ENCODE results near the gene SLC30A7. TPM values are rescaled to one million over a fixed set of nuclear protein-coding genes. Genes with fewer than 3 reads are reported as not detected.

Gene SLC30A7
- total RNA-seq, 1 donor from 2014 or later, result 5.7 TPM

DNA sequence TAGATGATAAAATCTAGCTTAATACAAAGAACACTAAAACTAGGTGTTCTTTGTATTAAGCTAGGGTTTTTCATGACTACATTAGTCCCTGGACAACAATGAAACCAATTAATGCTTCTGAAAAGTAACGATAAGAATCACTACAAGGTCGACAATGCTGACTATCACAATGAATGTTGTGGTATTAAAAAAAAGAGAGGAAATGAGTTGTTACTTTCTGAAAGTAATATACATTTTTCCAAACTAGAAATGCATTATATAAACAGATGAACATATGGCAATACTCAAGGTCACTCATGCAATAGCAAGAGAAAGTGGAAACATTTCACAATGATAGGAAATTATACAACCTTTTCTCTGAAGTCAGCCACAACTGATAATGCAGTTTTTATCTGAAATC, 110.7 kb downstream of the SLC30A7 start:
- Histone ChIP-seq H3K27ac (replicated peaks) (no peak overlapping the region), H3K4me1 (peaks cover 33% of the 10 kb centered on the region), H3K27me3 (ENCODE audit: low read depth) (no peaks in the 10 kb centered on the region), H3K4me3 (no peak overlapping the region), H3K36me3 (peaks cover 4% of the 10 kb centered on the region), H3K9me3 (replicated peaks) (no peaks in the 10 kb centered on the region)
- TF ChIP-seq, protein P1, sequence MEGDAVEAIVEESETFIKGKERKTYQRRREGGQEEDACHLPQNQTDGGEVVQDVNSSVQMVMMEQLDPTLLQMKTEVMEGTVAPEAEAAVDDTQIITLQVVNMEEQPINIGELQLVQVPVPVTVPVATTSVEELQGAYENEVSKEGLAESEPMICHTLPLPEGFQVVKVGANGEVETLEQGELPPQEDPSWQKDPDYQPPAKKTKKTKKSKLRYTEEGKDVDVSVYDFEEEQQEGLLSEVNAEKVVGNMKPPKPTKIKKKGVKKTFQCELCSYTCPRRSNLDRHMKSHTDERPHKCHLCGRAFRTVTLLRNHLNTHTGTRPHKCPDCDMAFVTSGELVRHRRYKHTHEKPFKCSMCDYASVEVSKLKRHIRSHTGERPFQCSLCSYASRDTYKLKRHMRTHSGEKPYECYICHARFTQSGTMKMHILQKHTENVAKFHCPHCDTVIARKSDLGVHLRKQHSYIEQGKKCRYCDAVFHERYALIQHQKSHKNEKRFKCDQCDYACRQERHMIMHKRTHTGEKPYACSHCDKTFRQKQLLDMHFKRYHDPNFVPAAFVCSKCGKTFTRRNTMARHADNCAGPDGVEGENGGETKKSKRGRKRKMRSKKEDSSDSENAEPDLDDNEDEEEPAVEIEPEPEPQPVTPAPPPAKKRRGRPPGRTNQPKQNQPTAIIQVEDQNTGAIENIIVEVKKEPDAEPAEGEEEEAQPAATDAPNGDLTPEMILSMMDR (IDR thresholded peaks at IDR 0.05; ENCODE audit: borderline replicate concordance), result no peak
- DNase-seq, result no peak
- intact Hi-C loops (cut with micrococcal nuclease), result no loop called here

DNA sequence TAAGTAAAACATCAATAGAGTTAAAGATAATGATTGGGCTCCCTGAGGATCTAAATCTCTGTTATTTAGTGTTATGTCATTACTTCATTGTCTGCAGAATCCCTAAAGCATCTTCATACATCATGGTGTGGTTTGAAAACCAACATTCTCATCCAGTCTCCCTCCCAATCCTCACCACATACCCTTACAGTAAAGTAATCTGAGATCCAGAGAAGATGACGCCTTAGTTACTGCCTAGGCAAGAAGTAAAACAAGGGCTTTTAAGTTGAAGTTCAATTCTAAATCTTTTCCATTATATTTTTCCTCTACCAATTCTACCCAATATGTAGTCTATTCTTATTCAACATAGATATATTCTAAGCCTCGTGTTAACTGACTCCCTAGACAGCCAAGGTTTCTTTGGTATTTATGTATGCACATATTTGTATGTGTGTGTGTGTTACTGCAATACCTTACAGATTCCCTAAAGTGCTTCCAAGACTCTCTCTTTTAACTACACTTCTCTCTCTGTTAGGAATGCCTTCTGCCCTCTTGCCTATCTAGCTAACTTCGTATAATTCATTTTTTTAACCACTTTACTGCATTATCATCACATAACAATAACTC, 112.4 kb downstream of the SLC30A7 start:
- peaks cover 17% of the 10 kb centered on the region for H3K4me1 ChIP-seq
- no peaks in the 10 kb centered on the region for H3K27me3 ChIP-seq (ENCODE audit: low read depth)
- no peak overlapping the region for H3K27ac ChIP-seq (replicated peaks)
- H3K4me3 ChIP-seq, result no peak overlapping the region
- H3K9me3 ChIP-seq (replicated peaks), result no peaks in the 10 kb centered on the region
- intact Hi-C loops (cut with micrococcal nuclease), result no loop called here
- DNase-seq, result no peak
- TF ChIP-seq, protein P1 (IDR thresholded peaks at IDR 0.05; ENCODE audit: borderline replicate concordance), result no peak
- H3K36me3 ChIP-seq, result peaks cover 17% of the 10 kb centered on the region

DNA sequence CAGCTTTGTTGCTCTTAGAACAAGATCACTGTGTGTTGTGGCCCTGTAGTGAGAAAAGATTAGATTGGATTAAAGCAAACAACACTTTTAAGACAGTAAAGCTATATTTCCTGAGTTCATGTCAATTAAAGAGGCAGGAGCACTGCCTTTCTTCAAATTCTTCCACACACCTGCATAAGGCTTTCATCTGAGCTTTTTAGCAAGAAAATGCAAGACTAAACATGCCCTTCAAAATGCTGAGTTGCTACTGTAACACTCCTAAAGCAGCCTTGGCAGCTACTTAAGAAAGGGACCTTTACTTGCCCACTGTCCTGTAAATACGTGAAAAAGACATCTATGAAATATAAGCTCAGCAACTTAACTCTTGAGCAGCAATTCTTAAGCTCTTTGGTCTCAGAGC, 117.9 kb downstream of the SLC30A7 start:
- Histone ChIP-seq H3K27ac (replicated peaks) (no peak overlapping the region), H3K9me3 (replicated peaks) (no peaks in the 10 kb centered on the region), H3K27me3 (ENCODE audit: low read depth) (no peaks in the 10 kb centered on the region), H3K4me3 (no peak overlapping the region), H3K36me3 (peaks cover 30% of the 10 kb centered on the region), H3K4me1 (no peaks in the 10 kb centered on the region)
- intact Hi-C loops (cut with micrococcal nuclease), result no loop called here
- no peak for DNase-seq
- TF ChIP-seq, protein P1 (IDR thresholded peaks at IDR 0.05; ENCODE audit: borderline replicate concordance), result no peak

DNA sequence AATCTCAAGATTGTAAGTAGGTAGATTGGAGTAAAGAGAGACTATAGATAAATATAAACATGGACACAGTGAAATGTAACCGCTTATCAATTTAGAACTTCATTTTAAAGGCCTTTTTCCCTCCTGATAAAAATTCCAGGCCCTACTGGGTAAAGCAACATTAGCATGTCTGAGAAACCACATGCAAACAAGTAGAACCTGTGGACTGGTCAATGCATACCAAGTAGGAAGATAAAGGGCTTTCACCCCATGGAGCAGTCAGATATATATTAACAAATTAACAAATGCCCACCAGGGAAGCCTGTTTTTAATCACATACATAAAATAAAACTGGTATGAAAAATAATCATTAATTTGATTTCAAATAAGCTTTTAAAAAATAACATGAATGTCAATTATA, 121.6 kb downstream of the SLC30A7 start:
- intact Hi-C loops (cut with micrococcal nuclease), result no loop called here
- no peak overlapping the region for H3K27ac ChIP-seq (replicated peaks)
- H3K4me1 ChIP-seq, result peaks cover 4% of the 10 kb centered on the region
- no peak for DNase-seq
- H3K9me3 ChIP-seq (replicated peaks), result no peaks in the 10 kb centered on the region
- H3K27me3 ChIP-seq (ENCODE audit: low read depth), result no peaks in the 10 kb centered on the region
- TF ChIP-seq, protein P1 (IDR thresholded peaks at IDR 0.05; ENCODE audit: borderline replicate concordance), result no peak
- H3K4me3 ChIP-seq, result no peak overlapping the region
- H3K36me3 ChIP-seq, result peaks cover 33% of the 10 kb centered on the region

DNA sequence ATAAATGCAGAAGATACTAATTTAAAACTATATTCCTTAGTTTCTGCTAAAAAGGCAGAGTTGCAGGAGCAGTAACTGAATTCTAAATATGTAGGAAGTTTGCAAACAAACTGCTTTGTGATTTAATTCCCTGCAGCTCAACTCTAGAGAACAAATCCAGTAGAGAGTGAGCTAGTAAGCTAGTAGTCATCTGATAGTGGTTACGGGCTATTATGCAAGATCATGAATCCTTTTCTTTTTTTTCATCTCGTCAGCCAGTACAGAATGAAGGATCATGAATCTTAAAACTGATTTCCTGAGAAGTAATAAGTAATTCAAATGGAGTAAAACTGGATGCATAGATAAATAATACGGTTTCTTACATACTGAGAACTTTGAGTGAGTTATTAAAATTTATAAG, 126.4 kb downstream of the SLC30A7 start:
- TF ChIP-seq, protein P1 (IDR thresholded peaks at IDR 0.05; ENCODE audit: borderline replicate concordance), result no peak
- no peak overlapping the region for H3K4me3 ChIP-seq
- no peak overlapping the region for H3K27ac ChIP-seq (replicated peaks)
- intact Hi-C loops (cut with micrococcal nuclease), result no loop called here
- peaks cover 37% of the 10 kb centered on the region for H3K4me1 ChIP-seq
- DNase-seq, result no peak
- H3K27me3 ChIP-seq (ENCODE audit: low read depth), result no peaks in the 10 kb centered on the region
- H3K9me3 ChIP-seq (replicated peaks), result no peaks in the 10 kb centered on the region
- peaks cover 21% of the 10 kb centered on the region for H3K36me3 ChIP-seq
